Measurements from ENCODE around the gene MS4A12.

DNA sequence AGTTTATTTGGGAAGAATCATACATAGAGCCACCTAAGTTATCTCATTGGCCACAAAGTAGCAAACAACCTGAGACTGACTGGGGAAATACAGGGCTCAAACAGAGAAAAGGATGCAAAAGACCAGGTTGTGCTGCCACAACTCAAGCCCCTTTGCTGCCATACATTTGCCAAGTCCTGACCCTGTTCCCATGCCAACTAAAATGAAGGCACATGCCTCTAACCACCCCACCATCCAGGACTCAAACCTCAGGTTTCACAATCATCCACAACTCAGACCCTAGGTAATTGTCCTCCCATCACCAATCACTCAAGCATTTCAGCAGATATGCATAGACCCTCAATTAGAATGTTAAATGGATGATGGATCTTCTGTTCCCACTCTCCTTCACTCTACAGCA, 38.4 kb upstream of the MS4A12 start:
- TF ChIP-seq, protein P1, sequence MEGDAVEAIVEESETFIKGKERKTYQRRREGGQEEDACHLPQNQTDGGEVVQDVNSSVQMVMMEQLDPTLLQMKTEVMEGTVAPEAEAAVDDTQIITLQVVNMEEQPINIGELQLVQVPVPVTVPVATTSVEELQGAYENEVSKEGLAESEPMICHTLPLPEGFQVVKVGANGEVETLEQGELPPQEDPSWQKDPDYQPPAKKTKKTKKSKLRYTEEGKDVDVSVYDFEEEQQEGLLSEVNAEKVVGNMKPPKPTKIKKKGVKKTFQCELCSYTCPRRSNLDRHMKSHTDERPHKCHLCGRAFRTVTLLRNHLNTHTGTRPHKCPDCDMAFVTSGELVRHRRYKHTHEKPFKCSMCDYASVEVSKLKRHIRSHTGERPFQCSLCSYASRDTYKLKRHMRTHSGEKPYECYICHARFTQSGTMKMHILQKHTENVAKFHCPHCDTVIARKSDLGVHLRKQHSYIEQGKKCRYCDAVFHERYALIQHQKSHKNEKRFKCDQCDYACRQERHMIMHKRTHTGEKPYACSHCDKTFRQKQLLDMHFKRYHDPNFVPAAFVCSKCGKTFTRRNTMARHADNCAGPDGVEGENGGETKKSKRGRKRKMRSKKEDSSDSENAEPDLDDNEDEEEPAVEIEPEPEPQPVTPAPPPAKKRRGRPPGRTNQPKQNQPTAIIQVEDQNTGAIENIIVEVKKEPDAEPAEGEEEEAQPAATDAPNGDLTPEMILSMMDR (IDR thresholded peaks at IDR 0.05), result no peak
- no peak for TF ChIP-seq POLR2A (IDR thresholded peaks at IDR 0.05)
